ENCODE measurements around the gene IFNA5.
A peak's percentile ranks its signal among the peaks of the same experiment; 100 is the strongest.

The IFNA5 gene

DNA sequence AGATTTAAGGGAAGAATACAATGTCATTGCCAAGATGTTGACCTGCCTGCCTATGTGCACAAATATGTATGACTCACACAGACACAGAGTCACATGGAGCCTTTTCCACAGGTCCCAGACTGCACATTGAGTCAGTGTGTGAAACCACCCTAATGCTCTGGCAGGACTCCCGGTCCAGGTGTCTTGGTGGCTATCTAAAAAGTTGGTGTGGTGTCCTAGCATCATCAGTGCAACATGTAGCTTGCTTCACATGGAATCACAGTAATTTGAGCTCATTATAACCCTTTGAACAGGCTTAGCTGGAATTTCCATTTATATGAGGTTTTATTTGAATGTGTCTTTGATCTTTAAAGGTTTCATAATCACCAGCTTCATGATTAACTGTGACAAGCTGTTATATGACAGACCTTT, 10.7 kb downstream of the IFNA5 start:
- DNase-seq (ENCODE audit: low spot score): no peak

DNA sequence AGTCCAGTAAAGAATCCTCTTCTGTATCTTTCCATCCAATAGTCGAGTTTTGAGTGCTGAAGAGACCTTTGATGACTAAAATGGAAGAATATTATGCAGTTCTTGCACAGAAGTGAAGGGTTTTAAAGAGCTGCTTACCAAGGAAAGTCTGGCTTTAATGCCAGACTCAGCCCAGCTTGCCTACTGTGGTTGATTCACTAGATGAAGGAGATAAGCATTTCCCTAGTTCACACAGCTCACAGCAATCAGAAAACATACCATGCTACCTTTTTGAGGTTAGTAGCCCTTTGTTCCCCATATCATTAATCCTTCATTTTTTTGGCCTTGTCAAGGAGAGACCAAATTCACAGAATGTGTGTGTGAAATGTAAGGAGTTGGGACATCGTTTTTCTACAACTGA, 15.3 kb downstream of the IFNA5 start:
- DNase-seq (ENCODE audit: low spot score): no peak

DNA sequence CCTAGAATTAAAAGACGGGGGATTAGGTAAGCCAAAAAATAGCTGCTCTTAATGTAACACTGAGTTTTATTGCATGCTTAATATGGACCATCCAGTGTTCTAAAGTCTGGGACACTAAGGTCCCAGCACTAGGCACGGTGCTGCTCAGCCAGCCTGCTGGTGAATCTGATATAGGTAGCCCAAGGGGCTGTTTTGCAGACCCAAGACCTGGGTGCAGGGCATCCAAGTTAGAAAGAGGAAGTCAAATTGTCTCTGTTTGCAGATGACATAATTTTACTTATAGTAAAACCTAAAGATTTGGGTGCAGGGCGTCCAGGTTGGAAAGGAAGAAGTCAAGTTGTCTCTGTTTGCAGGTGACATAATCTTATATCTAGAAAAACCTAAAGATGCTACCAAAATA, 17.8 kb downstream of the IFNA5 start:
- DNase-seq (ENCODE audit: low spot score): no peak

DNA sequence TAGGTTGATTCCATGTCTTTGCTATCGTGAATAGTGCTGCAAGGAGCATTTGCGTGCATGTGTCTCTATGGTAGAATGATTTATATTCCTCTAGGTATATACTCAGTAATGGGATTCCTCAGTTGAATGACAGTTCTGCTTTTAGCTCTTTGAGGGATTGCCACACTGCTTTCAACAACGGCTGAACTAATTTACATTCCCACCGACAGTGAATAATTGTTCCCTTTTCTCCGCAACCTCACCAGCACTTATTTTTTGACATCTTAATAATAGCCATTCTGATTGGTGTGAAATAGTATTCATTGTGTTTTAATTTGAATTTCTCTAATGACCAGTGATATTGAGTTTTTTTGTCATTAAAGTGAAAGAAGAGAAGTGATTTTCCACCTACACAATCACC, 18.5 kb downstream of the IFNA5 start:
- DNase-seq (ENCODE audit: low spot score): no peak

DNA sequence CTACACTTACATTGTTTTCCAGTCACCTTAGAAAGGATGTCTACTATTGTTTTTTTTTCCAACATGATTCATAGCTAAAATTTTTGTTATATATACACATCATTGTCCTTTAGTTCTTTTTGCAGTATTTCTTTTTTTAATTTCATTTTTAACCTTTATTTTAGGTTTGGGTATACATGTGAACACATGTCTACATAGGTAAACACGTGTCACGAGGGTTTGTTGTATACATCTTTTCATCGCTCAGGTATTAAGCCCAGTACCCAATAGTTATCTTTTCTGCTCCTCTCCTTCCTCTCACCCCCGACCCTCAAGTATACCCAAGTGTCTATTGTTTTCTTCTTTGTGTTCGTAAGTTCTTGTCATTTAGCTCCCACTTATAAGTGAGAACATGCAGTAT, 19.0 kb downstream of the IFNA5 start:
- DNase-seq (ENCODE audit: low spot score): no peak

DNA sequence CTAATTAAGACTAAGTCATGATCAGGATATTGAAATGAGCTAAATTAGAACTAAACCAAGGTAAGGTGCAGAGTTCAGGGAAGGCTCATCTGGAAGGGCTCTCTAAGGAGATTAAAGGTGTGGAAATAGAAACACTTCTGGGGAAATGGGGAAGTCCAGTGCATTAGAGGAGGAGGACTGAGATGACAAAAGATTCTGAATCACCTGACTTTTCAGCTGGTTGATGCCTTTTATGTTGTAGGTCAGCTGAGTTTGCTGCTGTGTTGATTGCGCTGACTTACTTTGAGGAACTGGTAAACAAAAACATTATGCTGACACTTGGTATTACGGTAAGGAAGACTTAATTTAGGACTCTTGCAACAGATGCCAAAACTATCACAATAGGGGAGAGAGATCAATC, 23.8 kb downstream of the IFNA5 start:
- DNase-seq (ENCODE audit: low spot score): no peak

DNA sequence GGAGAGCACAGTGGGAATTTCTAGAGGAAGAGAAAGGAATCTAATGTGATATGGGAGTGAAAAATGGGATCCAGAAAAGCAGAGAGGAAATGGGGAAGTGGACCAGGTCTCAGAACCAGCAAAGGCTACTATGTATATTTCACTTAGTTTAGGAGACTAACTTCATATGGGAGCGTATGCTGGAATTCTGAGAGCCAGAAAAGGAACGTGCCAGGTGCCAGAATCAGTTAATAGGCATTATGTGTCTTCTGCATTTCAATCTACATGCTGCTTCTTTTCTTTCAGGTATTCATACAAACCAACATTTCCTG, 36.8 kb downstream of the IFNA5 start:
- no peak for DNase-seq (ENCODE audit: low spot score)

DNA sequence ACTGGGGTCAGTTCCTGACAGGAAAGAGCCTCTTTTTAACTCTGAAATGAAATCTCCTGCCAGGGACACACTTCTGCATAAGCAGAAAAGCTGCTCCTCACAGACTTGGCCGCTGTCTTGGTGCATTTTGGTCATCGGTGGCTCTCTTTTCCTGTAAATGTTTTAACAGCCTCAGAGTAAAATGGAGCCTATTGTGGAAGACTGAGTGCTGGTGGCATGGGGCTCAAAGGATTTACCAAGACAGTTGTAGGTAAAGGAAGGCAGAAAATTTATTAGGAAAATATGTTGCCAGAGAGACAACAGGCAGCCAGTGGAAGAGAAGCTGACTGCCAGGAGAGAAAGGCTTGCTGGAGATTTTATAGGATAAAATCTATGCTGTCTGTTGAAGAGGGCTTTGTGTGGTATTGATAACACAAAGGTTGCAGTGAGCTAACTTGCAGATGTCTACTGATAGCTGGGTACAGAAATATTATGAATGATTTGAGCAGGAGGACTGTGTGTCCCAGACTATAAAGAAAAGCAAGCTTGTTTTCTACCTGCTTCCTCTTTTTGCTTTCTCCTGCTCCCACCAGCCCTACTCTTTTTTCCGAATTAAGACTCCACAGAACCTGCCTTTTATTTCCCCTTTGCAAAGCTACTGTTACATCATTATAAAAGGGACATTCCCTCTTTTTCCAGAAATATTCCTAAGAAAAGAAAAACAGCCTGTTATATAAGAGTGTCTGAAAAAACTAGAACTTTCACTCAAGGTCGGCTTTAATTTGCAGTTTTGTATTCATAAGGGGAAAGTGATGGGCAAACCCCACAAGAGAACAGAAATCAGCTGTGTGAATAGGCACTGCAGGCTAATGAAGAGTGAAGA, 37.4 kb downstream of the IFNA5 start:
- peak; percentile 17 for DNase-seq (ENCODE audit: low spot score)

DNA sequence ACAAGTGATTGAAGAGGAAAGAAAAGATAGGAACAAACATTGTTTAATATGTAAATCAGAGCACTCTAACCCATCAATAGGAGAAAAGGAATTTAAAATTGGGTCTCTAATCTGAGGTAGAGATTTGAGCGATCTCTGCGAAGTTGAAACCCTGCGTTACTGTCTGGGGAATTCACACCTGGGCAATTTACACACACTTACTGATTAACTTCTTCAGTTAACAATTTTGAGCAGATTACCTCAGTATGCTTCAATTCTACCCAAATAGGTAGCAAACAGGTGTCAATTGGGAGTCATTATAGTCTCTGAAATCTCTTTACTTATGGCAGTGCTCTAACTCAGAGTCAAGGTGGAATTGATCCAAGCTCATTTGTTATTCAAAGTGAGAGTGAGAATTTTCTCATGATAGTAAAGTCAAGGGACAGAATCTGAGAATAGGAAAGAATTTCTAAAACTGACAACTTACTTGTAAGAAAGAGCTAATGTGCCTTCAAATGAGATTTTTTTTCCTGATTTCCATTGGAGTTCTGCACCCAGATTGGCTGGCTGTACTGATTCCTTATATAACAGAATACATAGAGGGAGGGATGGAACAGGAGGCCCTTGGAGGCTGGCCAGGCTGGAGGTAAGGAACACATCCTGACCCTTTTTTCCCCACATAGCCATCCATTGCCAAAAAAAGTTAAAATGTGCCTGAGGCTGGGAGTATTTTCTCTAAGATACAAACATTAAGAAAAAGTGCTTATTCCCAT, 38.2 kb downstream of the IFNA5 start:
- DNase-seq (ENCODE audit: low spot score): peak; percentile 20

DNA sequence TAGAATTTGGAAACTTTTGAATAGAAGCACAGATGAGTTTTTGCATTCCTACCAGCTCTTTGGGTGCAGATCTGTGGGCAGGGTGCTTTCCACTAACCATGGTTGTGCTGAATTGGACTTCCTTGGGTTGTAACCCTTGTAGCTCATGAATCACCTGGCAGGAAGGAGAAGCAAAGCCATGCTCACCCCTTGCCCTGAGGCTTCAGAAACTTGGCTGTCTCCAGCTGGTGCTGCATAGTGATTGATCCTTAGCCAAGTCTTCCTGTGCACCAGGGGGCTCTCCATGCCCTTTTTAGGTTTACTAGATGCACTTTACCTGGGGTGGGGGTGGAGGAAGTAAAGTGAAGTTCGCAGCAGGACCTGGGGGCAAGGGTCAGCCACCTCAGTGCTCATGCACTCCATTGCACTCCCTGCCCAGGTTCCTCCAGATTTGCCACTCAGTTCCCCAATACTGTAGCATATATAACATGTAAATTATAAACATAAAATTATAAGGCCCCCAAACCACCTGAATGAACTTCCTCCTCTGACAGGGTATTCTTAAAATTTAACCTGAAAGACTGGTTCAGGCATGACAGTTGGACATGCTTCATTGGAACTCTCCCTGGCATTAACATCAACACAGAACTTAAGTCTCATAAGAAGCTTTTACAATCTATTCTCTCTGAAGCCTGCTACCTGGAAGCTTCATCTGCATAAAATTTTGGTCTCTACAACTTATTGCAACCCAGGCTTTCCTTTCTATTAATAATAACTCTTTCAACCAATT, 39.5 kb downstream of the IFNA5 start:
- no peak for DNase-seq (ENCODE audit: low spot score)

DNA sequence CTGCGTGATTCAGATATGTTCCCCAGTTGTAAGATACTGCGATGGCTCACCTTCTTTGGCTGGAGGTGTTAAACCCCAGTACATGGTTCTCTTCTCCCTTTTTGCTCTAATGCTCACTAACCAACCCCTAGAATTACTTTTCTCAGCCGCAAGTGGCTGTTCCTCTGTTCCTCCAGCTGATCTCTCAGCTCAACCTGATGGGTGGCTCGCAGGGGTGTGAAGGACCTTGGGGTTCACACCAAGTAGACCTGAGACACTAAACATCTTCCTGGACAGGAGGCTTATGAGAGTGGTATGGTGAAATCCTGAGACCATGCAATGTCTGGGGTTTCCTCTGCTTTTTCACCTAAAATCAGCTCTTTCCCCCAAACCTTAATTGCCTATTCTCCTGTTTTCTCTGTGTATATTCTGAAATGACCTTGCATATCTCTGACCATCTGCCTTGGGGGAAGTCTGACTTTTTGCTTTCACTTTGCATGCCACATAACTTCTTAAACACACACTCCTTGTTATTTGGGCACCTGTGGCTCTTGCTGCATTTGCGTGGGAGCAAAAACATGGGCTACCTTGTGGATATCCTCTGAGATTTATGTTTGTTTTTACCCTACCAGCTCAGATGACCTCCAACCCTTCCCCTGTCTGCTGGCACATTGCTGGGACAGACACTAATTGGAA, 49.4 kb downstream of the IFNA5 start:
- DNase-seq (ENCODE audit: low spot score): no peak
